Measurements from ENCODE around the gene CENPW. TPM values are rescaled to one million over a fixed set of nuclear protein-coding genes. Genes with fewer than 3 reads are reported as not detected.

The CENPW gene
- total and polyA plus RNA-seq, 8 donors, result 3.0 to 46.6 (median 7.0) TPM; not detected in 3

DNA sequence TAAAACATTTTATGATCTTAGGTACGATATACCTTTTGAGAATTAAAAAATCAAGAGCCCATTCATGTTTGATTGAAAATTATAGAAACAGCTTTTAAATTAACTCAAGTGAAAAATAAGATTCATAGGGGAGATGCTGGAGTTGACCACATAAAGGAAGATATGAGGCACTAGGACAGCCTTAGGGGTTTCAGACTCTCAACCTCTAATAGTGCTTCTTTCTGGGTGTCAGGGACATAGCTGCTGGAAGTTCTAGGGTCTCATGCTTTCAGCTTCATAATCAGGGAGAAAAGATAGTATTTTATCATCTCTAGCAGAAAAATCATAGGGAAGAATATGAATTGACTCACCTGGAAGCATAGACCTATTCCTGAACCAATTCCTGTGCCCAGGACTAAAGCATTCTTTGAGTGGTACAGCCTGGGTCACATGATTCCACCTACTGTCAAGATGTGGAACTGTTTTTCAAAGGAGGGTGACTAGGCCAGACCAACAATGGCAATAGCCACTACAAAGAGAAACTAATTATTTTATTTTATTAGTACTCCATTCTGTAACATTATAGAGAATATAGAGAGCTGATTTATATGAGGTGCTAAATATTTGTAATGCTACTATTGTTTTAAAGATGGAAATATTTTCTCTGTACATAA lies 27.8 kb upstream of the CENPW start:
- 90 to 98% (median 91%) methylated on average over 1 of the region's 1 CpG for WGBS, 5 donors
- TF ChIP-seq, protein P1, sequence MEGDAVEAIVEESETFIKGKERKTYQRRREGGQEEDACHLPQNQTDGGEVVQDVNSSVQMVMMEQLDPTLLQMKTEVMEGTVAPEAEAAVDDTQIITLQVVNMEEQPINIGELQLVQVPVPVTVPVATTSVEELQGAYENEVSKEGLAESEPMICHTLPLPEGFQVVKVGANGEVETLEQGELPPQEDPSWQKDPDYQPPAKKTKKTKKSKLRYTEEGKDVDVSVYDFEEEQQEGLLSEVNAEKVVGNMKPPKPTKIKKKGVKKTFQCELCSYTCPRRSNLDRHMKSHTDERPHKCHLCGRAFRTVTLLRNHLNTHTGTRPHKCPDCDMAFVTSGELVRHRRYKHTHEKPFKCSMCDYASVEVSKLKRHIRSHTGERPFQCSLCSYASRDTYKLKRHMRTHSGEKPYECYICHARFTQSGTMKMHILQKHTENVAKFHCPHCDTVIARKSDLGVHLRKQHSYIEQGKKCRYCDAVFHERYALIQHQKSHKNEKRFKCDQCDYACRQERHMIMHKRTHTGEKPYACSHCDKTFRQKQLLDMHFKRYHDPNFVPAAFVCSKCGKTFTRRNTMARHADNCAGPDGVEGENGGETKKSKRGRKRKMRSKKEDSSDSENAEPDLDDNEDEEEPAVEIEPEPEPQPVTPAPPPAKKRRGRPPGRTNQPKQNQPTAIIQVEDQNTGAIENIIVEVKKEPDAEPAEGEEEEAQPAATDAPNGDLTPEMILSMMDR (IDR thresholded peaks at IDR 0.05), result peak in 1 of 7 experiments; percentile 7
- TF ChIP-seq POLR2AphosphoS5 (IDR thresholded peaks at IDR 0.05), result no peak
- intact Hi-C loops (cut with DNase I; ENCODE audit: low total_unique reads), result no loop called here
- H3K36me3 ChIP-seq, result no peaks in the 10 kb centered on the region
- H3K4me1 ChIP-seq, result no peaks in the 10 kb centered on the region
- DNase-seq, result peak in 1 of 2 donors; percentile 15
- no peaks in the 10 kb centered on the region for H3K27me3 ChIP-seq
- H3K27ac ChIP-seq, result no peak overlapping the region
- no peak overlapping the region for H3K4me3 ChIP-seq
- H3K9me3 ChIP-seq, result no peaks in the 10 kb centered on the region

- TF ChIP-seq POLR2AphosphoS5 (IDR thresholded peaks at IDR 0.05), result no peak
- no peak for TF ChIP-seq EP300 (IDR thresholded peaks at IDR 0.05)
- TF ChIP-seq, protein P1 (IDR thresholded peaks at IDR 0.05), result no peak
- no peak for TF ChIP-seq POLR2A (IDR thresholded peaks at IDR 0.05)
- DNase-seq, result no peak
- H3K27me3 ChIP-seq, result no peaks in the 10 kb centered on the region
- H3K36me3 ChIP-seq, result no peaks in the 10 kb centered on the region
- 71 to 83% (median 80%) methylated on average over 1 of the region's 1 CpG for WGBS, 5 donors
- no peak overlapping the region for H3K4me3 ChIP-seq
- no peak overlapping the region for H3K27ac ChIP-seq
- intact Hi-C loops (cut with DNase I; ENCODE audit: low total_unique reads), result no loop called here
- no peaks in the 10 kb centered on the region for H3K4me1 ChIP-seq
- H3K9me3 ChIP-seq, result no peaks in the 10 kb centered on the region
Measured at GRCh38 chr6:126313941-126314340, 26.0 kb upstream of the CENPW start.

DNA sequence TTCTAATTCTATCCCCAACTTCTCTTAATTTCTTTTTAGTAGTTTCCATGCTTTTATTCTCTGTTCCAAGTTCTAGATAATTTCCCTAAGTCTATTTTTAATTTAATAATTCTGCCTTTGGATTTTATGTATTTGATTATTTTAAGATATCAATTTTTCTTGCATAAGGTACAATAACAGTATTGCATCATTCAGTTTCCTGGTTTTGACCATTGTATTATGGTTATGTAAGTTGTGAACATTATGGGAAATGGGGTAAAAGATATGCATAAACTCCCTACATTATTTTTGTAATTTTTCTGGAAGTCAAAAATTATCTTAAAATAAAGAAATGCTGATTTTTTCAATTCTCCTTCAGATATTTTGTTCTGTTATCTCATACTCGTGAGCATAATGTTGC lies 21.1 kb upstream of the CENPW start:
- H3K4me3 ChIP-seq, result no peak overlapping the region
- H3K36me3 ChIP-seq, result no peaks in the 10 kb centered on the region
- intact Hi-C loops (cut with DNase I; ENCODE audit: low total_unique reads), result no loop called here
- no peak overlapping the region for H3K27ac ChIP-seq
- TF ChIP-seq, protein P1 (IDR thresholded peaks at IDR 0.05), result no peak
- TF ChIP-seq EP300 (IDR thresholded peaks at IDR 0.05) (no peak), POLR2A (IDR thresholded peaks at IDR 0.05) (no peak), POLR2AphosphoS5 (IDR thresholded peaks at IDR 0.05) (no peak)
- no peaks in the 10 kb centered on the region for H3K9me3 ChIP-seq
- 65 to 79% (median 72%) methylated on average over 1 of the region's 1 CpG for WGBS, 5 donors
- no peaks in the 10 kb centered on the region for H3K4me1 ChIP-seq
- no peak for DNase-seq
- H3K27me3 ChIP-seq, result no peaks in the 10 kb centered on the region

DNA sequence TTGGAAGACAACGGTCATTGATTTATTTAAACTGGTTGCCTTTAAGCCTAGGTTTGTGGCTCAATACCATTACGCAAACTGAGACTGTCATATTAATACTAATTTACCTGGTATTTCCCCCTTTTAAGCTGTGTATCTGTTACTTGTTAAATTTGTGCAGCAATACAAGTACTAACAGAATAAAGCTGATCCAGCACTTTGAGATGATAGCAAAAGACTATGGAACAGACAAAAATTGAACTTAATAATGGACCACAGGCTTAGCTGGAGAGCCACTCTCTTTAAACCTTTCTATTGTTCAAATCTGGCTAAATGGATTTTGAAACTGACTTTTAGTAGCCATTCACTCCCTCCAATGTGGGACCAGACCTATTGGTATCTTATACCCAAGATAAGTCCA lies 6.2 kb upstream of the CENPW start:
- intact Hi-C loops (cut with DNase I; ENCODE audit: low total_unique reads), result no loop called here
- WGBS, 5 donors, result 91 to 98% (median 92%) methylated on average over 2 of the region's 2 CpGs
- TF ChIP-seq POLR2AphosphoS5 (IDR thresholded peaks at IDR 0.05) (no peak), POLR2A (IDR thresholded peaks at IDR 0.05) (no peak), EP300 (IDR thresholded peaks at IDR 0.05) (no peak)
- TF ChIP-seq, protein P1 (IDR thresholded peaks at IDR 0.05), result no peak
- no peaks in the 10 kb centered on the region for H3K36me3 ChIP-seq
- H3K9me3 ChIP-seq, result no peaks in the 10 kb centered on the region
- no peak overlapping the region for H3K27ac ChIP-seq
- no peaks in the 10 kb centered on the region for H3K4me1 ChIP-seq
- no peaks in the 10 kb centered on the region for H3K27me3 ChIP-seq
- no peak for DNase-seq
- no peak overlapping the region for H3K4me3 ChIP-seq

Measured in stomach (tissue), 9 donors.